GM20431 (cell line): ENCODE data around the gene PRPH.
"Not testable (repeated sequence)": the region's sequence is repeated elsewhere in the genome, so short reads cannot be mapped to it uniquely, and the experiment has no call there.

Experiments
- in situ Hi-C: fragments of 300-500 bp; cut with MseI, MboI; formaldehyde crosslinking; loops from one replicate; pipeline ENCODE4 v1.15.0; 2020; ENCODE audit warnings: low sequenced_read_pairs; ENCODE audit not compliant: unreplicated experiment

The PRPH gene

GRCh38 chr12:49295082-49295936 is at the start of gene PRPH:
TSS of gene PRPH (plus strand) at chr12:49295147. CDS start at chr12:49295201, 54 bp downstream.
- in situ Hi-C loops: no loop called here

GRCh38 chr12:49251357-49251756 is 43.6 kb upstream of the PRPH start:
- in situ Hi-C loops: no loop called here

- in situ Hi-C loops: no loop called here
Observed at GRCh38 chr12:49253033-49253623, 41.8 kb upstream of the PRPH start.

GRCh38 chr12:49255456-49255855 is 39.5 kb upstream of the PRPH start:
- in situ Hi-C loops: not testable (repeated sequence)

GRCh38 chr12:49255857-49256637 is 38.9 kb upstream of the PRPH start:
- in situ Hi-C loops: no loop called here

- in situ Hi-C loops: not testable (repeated sequence)
Observed at GRCh38 chr12:49257508-49258184, 37.3 kb upstream of the PRPH start.

GRCh38 chr12:49259452-49259851 is 35.5 kb upstream of the PRPH start:
- in situ Hi-C loops: no loop called here

- in situ Hi-C loops: no loop called here
Observed at GRCh38 chr12:49260166-49260565, 34.8 kb upstream of the PRPH start.

GRCh38 chr12:49260571-49261363 is 34.2 kb upstream of the PRPH start:
- in situ Hi-C loops: no loop called here

GRCh38 chr12:49261721-49262120 is 33.2 kb upstream of the PRPH start:
- in situ Hi-C loops: no loop called here

GRCh38 chr12:49263400-49263763 is 31.6 kb upstream of the PRPH start:
- in situ Hi-C loops: no loop called here

GRCh38 chr12:49264466-49264872 is 30.5 kb upstream of the PRPH start:
- in situ Hi-C loops: no loop called here

GRCh38 chr12:49264873-49265792 is 29.8 kb upstream of the PRPH start, which contains the start of gene TUBA1C:
TSS of gene TUBA1C (plus strand) at chr12:49265082. CDS start at chr12:49265182, 100 bp downstream.
- in situ Hi-C loops: no loop called here

- in situ Hi-C loops: not testable (repeated sequence)
Observed at GRCh38 chr12:49269191-49269590, 25.8 kb upstream of the PRPH start.

- in situ Hi-C loops: no loop called here
Observed at GRCh38 chr12:49272790-49273725, 21.9 kb upstream of the PRPH start.

- in situ Hi-C loops: no loop called here
Observed at GRCh38 chr12:49273726-49274395, 21.1 kb upstream of the PRPH start.
